K562 (cell line): Measurements from ENCODE around the gene PPARD. TPM values are rescaled to one million over a fixed set of nuclear protein-coding genes. Genes with fewer than 3 reads are reported as not detected.

Source experiments
- ARNT ChIP-seq, 2 experiments: fragments of 450-650 bp; IDR thresholded peaks; 2 replicates each; pipeline ENCODE4 v1.6.1; 2016; ENCODE audit warnings: mild to moderate bottlenecking in 1 of 2
- FIP1L1 ChIP-seq: fragments of 200-400 bp; formaldehyde crosslinking; IDR thresholded peaks from 2 replicates; pipeline ENCODE4 v1.6.1; 2018; ENCODE audit warnings: mild to moderate bottlenecking, low read depth, low read length; ENCODE audit not compliant: poor library complexity, severe bottlenecking
- HLTF ChIP-seq: fragments of 450-650 bp; IDR thresholded peaks from 2 replicates; pipeline ENCODE4 v1.6.1; 2016
- JUNB ChIP-seq: fragments of 450-650 bp; formaldehyde crosslinking; conservative IDR thresholded peaks from 2 replicates; pipeline ENCODE4 v1.4.0; 2020; ENCODE audit warnings: mild to moderate bottlenecking
- KDM4B ChIP-seq, 2 experiments: fragments of 450-650 bp in 1 of 2; sonication (generic) in 1 of 2; IDR thresholded peaks; 2 replicates each; pipeline ENCODE4 v1.6.1; 2016 to 2017; ENCODE audit warnings: borderline replicate concordance in 2 of 2, antibody characterized with exemption in 1 of 2, low read depth in 1 of 2, mild to moderate bottlenecking in 1 of 2
- KLF1 ChIP-seq: fragments of 450-650 bp; IDR thresholded peaks from 2 replicates; pipeline ENCODE4 v1.6.1; 2016; ENCODE audit warnings: missing genetic modification characterization, missing compliant biosample characterization
- L3MBTL2 ChIP-seq: fragments of 450-650 bp; IDR thresholded peaks from 2 replicates; pipeline ENCODE4 v1.6.1; 2016; ENCODE audit warnings: mild to moderate bottlenecking, moderate library complexity
- LARP7 ChIP-seq: fragments of 450-650 bp; IDR thresholded peaks from 2 replicates; pipeline ENCODE4 v1.6.1; 2016
- MEIS2 ChIP-seq: fragments of 450-650 bp; IDR thresholded peaks from 2 replicates; pipeline ENCODE4 v1.6.1; 2014; ENCODE audit warnings: mild to moderate bottlenecking; ENCODE audit not compliant: partially characterized antibody
- STAG1 ChIP-seq: sonication (generic); formaldehyde crosslinking; IDR thresholded peaks from 2 replicates; pipeline ENCODE4 v1.5.0; 2020; ENCODE audit warnings: missing genetic modification reagents, borderline replicate concordance
- ZEB2 ChIP-seq: fragments of 450-650 bp; IDR thresholded peaks from 2 replicates; pipeline ENCODE4 v1.6.1; 2016
- ZNF23 ChIP-seq: fragments of 250-450 bp; sonication (Bioruptor Pico); IDR thresholded peaks from 2 replicates; pipeline ENCODE4 v1.4.0; 2020; ENCODE audit warnings: mild to moderate bottlenecking
- ZNF274 ChIP-seq: IDR thresholded peaks from 2 replicates; pipeline ENCODE4 v1.6.1; 2011; ENCODE audit warnings: low read depth, mild to moderate bottlenecking, low read length, moderate library complexity, borderline replicate concordance
- ZNF764 ChIP-seq: fragments of 250-450 bp; sonication (Bioruptor Pico); IDR thresholded peaks from 2 replicates; pipeline ENCODE4 v1.4.0; 2020; ENCODE audit warnings: low read depth, mild to moderate bottlenecking, moderate library complexity
- polyA plus RNA-seq, 8 experiments: library from polyadenylated mRNA; depleted of rRNA in 4 of 8; stranded (reverse) in 5 of 8; unstranded in 3 of 8; fragments of >200 nt; fragmentation: Nextera tagmentation in 2 of 8; fragmentation: Illumina TruSeq in 1 of 8; extraction: Ambion mirVana in 2 of 8; extraction: Trizol in 1 of 8; gene quantifications; 2 replicates each; pipeline versions ENCODE4 v1.2.1 to v1.2.3, GENCODE V29; 2011 to 2014; ENCODE audit warnings: inconsistent platforms in 1 of 8, missing spikeins in 1 of 8
- total RNA-seq, 7 experiments: library from RNA; depleted of rRNA in 6 of 7; stranded (reverse); fragments of >200 nt in 6 of 7; fragmentation: Illumina TruSeq in 2 of 7; extraction: Trizol in 2 of 7; gene quantifications; 2 replicates each; pipeline versions ENCODE4 v1.2.1 to v1.2.3, GENCODE V29; 2011 to 2021; ENCODE audit warnings: low replicate concordance in 1 of 7
- TF ChIP-seq, protein P1 (sequence below): IDR thresholded peaks from 2 replicates; pipeline ENCODE4 v1.6.1; 2012; ENCODE audit warnings: low read depth, low read length, improper control_type of control experiment, borderline replicate concordance
- TF ChIP-seq, protein P2 (sequence below): conservative IDR thresholded peaks from 2 replicates; pipeline ENCODE4 v1.6.1; 2011; ENCODE audit warnings: low read depth, mild to moderate bottlenecking, low read length; ENCODE audit not compliant: control insufficient read depth
- TF ChIP-seq, protein P3 (sequence below): sonication (generic); formaldehyde crosslinking; IDR thresholded peaks from 2 replicates; pipeline ENCODE4 v1.8.1; 2023; ENCODE audit warnings: mild to moderate bottlenecking, missing genetic modification reagents
- TF ChIP-seq, protein P4 (sequence below): fragments of 450-650 bp; IDR thresholded peaks from 2 replicates; pipeline ENCODE4 v1.6.1; 2017; ENCODE audit warnings: antibody characterized with exemption, mild to moderate bottlenecking

The PPARD gene
- total and polyA plus RNA-seq, 9 of the 15 experiments (the other 6 are each of a cell fraction or from before 2014, with no cell fraction given), result 0.14 to 13.2 (median 3.8) TPM

DNA sequence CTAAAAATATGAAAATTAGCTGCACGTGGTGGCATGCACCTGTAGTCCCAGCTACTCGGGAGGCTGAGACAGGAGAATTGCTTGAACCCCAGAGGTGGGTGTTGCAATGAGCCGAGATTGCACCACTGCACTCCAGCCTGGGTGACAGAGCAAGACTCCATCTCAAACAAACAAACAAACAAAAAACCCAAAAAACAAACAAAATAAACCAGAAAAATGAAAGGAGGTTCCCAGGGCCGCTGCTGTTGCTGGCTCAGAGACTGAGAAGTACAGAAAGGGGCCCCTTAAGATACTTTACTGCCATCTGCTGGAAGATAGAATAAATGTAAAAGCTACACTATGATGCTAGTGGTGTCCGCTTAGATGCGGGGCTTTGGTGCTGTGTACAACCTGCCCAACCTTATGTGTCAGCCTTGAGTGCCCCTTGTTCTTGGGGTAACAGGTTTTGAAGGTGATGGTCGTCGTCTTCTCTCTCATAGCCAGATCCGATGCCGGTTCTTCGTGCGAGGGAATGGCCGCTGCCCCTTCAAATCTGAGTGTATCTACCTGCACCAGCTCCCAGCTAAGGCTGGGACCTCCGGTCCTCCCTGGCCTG lies 107.0 kb downstream of the PPARD start (continued):
- TF ChIP-seq, protein P1, sequence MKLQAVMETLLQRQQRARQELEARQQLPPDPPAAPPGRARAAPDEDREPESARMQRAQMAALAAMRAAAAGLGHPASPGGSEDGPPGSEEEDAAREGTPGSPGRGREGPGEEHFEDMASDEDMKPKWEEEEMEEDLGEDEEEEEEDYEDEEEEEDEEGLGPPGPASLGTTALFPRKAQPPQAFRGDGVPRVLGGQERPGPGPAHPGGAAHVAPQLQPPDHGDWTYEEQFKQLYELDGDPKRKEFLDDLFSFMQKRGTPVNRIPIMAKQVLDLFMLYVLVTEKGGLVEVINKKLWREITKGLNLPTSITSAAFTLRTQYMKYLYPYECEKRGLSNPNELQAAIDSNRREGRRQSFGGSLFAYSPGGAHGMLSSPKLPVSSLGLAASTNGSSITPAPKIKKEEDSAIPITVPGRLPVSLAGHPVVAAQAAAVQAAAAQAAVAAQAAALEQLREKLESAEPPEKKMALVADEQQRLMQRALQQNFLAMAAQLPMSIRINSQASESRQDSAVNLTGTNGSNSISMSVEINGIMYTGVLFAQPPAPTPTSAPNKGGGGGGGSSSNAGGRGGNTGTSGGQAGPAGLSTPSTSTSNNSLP, result no peak
- TF ChIP-seq ZNF274, result no peak
- peak; percentile 51; the same call in 1 of the 2 replicates for TF ChIP-seq STAG1
- TF ChIP-seq HLTF, result 0 out of 2 replicates have a peak, but pooled peaks have one; percentile 75
- TF ChIP-seq, protein P2, sequence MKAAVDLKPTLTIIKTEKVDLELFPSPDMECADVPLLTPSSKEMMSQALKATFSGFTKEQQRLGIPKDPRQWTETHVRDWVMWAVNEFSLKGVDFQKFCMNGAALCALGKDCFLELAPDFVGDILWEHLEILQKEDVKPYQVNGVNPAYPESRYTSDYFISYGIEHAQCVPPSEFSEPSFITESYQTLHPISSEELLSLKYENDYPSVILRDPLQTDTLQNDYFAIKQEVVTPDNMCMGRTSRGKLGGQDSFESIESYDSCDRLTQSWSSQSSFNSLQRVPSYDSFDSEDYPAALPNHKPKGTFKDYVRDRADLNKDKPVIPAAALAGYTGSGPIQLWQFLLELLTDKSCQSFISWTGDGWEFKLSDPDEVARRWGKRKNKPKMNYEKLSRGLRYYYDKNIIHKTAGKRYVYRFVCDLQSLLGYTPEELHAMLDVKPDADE, result no peak
- TF ChIP-seq FIP1L1, result no peak
- no peak for TF ChIP-seq JUNB (CRISPR knock-in tag)
- TF ChIP-seq ZNF764 (CRISPR knock-in tag), result no peak
- 0 out of 2 replicates have a peak, but pooled peaks have one; percentile 21 for TF ChIP-seq ZEB2
- TF ChIP-seq, protein P3, sequence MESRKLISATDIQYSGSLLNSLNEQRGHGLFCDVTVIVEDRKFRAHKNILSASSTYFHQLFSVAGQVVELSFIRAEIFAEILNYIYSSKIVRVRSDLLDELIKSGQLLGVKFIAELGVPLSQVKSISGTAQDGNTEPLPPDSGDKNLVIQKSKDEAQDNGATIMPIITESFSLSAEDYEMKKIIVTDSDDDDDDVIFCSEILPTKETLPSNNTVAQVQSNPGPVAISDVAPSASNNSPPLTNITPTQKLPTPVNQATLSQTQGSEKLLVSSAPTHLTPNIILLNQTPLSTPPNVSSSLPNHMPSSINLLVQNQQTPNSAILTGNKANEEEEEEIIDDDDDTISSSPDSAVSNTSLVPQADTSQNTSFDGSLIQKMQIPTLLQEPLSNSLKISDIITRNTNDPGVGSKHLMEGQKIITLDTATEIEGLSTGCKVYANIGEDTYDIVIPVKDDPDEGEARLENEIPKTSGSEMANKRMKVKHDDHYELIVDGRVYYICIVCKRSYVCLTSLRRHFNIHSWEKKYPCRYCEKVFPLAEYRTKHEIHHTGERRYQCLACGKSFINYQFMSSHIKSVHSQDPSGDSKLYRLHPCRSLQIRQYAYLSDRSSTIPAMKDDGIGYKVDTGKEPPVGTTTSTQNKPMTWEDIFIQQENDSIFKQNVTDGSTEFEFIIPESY (CRISPR knock-in tag), result no peak
- TF ChIP-seq KDM4B (IDR thresholded peaks at IDR 0.05; ENCODE audit: borderline replicate concordance in 2 of 2, low read depth in 1 of 2), result no peak
- TF ChIP-seq LARP7, result no peak
- no peak for TF ChIP-seq MEIS2
- no peak for TF ChIP-seq ZNF23 (CRISPR knock-in tag)
- 0 out of 4 replicates have a peak, but pooled peaks of 1 of the 2 experiments have one; percentile 36 for TF ChIP-seq ARNT (IDR thresholded peaks at IDR 0.05)
- TF ChIP-seq, protein P4, sequence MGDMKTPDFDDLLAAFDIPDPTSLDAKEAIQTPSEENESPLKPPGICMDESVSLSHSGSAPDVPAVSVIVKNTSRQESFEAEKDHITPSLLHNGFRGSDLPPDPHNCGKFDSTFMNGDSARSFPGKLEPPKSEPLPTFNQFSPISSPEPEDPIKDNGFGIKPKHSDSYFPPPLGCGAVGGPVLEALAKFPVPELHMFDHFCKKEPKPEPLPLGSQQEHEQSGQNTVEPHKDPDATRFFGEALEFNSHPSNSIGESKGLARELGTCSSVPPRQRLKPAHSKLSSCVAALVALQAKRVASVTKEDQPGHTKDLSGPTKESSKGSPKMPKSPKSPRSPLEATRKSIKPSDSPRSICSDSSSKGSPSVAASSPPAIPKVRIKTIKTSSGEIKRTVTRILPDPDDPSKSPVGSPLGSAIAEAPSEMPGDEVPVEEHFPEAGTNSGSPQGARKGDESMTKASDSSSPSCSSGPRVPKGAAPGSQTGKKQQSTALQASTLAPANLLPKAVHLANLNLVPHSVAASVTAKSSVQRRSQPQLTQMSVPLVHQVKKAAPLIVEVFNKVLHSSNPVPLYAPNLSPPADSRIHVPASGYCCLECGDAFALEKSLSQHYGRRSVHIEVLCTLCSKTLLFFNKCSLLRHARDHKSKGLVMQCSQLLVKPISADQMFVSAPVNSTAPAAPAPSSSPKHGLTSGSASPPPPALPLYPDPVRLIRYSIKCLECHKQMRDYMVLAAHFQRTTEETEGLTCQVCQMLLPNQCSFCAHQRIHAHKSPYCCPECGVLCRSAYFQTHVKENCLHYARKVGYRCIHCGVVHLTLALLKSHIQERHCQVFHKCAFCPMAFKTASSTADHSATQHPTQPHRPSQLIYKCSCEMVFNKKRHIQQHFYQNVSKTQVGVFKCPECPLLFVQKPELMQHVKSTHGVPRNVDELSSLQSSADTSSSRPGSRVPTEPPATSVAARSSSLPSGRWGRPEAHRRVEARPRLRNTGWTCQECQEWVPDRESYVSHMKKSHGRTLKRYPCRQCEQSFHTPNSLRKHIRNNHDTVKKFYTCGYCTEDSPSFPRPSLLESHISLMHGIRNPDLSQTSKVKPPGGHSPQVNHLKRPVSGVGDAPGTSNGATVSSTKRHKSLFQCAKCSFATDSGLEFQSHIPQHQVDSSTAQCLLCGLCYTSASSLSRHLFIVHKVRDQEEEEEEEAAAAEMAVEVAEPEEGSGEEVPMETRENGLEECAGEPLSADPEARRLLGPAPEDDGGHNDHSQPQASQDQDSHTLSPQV, result no peak
- 0 out of 2 replicates have a peak, but pooled peaks have one; percentile 15 for TF ChIP-seq L3MBTL2
- no peak for TF ChIP-seq KLF1 (tag)
